HG03108 (cell line): ENCODE measurements around the gene PCDHGA3.
"Not testable (repeated sequence)": the region's sequence is repeated elsewhere in the genome, so short reads cannot be mapped to it uniquely, and the experiment has no call there.

Experiments used
- ATAC-seq: cut with Tn5 transposase; IDR thresholded peaks from one replicate; pipeline ENCODE4 v1.9.1; 2021; ENCODE audit warnings: moderate library complexity; ENCODE audit not compliant: unreplicated experiment

PCDHGA3 gene

DNA sequence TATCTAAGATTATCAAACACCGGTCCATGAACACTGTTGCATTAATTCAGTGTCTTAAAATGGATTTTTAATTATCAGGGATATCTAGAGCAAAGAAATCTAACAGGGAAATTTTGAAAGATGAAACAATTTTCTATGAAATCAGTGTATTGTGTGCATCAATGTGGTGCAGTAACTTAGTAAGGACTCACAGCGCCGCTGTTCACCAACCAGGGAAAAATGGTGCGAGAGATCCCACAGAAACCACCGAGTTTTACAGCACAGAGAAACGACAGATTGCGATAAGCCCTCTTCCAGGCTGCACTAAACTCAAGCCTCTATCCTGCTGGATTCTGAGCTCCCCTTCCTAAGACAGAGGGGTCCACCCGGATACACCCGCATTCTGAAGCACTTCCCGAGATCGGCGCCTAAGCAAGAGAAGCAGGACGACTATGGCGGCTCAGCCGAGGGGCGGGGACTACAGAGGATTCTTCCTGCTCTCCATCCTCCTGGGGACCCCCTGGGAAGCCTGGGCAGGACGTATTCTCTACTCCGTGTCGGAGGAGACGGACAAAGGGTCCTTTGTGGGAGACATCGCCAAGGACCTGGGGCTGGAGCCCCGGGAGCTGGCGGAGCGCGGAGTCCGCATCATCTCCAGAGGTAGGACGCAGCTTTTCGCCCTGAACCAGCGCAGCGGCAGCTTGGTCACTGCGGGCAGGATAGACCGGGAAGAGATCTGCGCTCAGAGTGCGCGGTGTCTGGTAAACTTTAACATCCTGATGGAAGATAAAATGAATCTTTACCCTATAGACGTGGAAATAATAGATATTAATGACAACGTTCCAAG lies 39.1 kb downstream of the PCDHGA3 start, which contains the start of gene PCDHGA7:
PCDHGA7 (plus strand) TSS at position 274 of the 826 bp plus-strand sequence; CDS start at position 432, 158 bp downstream.
- no peak for ATAC-seq

DNA sequence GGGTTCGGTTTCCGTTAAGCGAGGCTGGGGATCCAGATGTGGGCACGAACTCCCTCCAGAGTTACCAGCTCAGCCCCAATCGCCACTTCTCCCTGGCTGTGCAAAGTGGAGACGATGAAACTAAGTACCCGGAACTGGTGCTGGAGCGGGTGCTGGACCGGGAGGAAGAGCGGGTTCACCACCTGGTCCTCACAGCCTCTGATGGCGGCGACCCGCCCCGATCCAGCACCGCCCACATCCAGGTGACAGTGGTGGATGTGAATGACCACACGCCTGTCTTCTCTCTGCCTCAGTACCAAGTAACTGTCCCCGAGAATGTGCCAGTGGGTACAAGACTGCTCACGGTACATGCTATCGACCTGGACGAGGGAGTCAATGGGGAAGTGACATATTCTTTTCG lies 39.7 kb downstream of the PCDHGA3 start:
- ATAC-seq: no peak

DNA sequence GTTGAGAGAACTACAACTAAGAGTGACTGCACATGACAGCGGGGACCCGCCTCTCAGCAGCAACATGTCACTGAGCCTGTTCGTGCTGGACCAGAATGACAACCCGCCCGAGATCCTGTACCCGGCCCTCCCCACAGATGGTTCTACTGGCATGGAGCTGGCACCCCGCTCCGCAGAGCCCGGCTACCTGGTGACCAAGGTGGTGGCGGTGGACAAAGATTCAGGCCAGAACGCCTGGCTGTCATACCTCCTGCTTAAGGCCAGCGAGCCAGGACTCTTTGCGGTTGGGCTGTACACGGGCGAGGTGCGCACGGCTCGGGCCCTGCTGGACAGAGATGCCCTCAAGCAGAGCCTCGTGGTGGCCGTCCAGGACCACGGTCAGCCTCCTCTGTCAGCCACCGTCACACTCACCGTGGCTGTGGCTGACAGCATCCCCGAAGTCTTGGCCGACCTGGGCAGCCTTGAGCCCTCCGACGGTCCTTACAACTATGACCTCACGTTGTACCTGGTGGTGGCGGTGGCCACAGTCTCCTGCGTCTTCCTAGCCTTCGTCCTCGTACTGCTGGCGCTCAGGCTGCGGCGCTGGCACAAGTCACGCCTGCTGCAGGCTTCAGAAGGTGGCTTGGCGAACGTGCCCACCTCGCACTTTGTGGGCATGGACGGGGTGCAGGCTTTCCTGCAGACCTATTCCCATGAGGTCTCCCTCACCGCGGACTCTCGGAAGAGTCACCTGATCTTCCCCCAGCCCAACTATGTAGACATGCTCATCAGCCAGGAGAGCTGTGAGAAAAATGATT lies 41.0 kb downstream of the PCDHGA3 start:
- ATAC-seq: no peak

DNA sequence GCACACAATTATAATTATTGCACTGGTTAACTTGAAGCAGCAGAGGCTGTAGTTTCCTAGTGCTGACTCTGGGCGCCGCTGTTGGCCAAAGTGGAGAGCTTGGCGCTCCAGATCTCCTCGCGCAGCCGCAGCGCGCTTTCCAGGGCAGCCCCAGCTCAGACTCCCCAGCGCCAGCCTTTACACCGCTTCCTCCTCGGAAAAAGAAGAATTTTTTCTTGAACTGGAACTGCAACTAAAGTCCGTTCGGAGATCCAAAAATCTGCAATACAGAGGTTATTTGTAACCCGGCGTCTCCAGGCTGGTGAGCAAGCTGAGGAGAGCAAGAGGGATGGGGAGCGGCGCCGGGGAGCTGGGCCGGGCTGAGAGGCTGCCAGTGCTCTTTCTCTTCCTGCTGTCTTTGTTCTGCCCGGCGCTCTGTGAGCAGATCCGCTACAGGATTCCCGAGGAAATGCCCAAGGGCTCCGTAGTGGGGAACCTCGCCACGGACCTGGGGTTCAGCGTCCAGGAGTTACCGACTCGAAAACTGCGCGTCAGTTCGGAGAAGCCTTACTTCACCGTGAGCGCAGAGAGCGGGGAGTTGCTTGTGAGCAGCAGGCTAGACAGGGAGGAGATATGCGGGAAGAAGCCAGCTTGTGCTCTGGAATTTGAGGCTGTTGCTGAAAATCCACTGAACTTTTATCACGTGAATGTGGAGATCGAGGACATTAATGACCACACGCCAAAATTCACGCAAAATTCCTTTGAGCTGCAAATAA lies 44.1 kb downstream of the PCDHGA3 start, which contains the start of gene PCDHGB4:
PCDHGB4 (plus strand) TSS at position 142 of the 755 bp plus-strand sequence; CDS start at position 329, 187 bp downstream.
- not testable (repeated sequence) for ATAC-seq

DNA sequence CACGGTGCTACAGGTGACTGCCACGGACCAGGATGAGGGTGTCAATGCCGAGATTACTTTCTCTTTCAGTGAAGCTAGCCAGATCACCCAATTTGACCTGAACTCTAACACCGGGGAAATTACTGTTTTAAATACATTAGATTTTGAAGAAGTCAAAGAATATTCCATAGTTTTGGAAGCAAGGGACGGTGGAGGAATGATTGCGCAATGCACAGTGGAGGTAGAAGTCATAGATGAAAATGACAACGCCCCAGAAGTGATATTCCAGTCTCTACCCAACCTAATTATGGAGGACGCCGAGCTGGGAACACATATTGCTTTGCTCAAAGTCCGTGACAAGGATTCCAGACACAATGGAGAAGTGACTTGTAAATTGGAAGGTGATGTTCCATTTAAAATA lies 45.0 kb downstream of the PCDHGA3 start:
- no peak for ATAC-seq

DNA sequence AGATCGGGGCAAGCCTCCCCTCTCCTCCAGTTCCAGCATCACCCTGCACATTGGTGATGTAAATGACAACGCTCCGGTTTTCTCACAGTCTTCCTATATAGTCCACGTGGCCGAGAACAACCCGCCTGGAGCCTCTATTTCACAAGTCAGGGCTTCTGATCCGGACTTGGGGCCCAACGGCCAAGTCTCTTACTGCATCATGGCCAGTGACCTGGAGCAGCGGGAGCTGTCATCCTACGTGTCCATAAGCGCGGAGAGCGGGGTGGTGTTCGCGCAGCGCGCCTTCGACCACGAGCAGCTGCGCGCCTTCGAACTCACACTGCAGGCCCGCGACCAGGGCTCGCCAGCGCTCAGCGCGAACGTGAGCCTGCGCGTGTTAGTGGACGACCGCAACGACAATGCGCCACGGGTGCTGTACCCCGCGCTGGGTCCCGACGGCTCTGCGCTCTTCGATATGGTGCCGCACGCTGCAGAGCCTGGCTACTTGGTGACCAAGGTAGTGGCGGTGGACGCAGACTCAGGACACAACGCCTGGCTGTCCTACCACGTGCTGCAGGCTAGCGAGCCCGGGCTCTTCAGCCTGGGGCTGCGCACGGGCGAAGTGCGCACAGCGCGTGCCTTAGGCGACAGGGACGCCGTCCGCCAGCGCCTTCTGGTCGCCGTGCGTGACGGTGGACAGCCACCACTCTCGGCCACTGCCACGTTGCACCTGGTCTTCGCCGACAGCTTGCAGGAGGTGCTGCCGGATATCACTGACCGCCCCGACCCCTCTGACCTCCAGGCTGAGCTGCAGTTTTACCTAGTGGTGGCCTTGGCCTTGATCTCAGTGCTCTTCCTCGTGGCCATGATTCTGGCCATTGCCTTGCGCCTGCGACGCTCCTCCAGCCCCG lies 45.8 kb downstream of the PCDHGA3 start:
- no peak for ATAC-seq

DNA sequence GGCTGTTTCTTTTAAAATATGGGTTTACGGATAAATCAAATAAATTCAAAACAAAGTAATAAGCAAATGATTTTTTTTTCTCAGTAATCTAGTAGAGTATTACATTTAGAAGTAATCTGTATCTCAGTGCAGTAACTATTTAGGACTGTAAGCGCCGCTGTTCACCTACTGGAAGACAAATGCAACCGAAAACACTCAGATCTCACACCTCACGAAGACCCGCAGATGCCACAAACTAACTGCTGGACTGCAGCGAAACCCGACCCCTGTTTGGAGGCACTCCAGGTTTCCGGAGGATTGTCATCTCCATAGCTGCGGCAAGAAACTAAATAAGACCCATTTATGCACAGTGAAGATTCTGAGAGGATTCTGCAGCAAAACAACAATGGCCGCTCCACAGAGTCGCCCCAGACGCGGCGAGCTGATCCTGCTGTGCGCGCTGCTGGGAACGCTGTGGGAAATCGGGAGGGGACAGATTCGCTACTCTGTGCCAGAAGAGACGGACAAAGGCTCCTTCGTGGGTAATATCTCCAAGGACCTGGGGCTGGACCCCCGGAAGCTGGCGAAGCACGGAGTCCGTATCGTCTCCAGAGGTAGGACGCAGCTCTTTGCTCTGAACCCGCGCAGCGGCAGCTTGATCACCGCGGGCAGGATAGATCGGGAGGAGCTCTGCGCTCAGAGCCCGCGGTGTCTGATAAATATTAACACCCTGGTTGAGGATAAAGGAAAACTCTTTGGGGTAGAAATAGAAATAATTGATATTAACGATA lies 49.0 kb downstream of the PCDHGA3 start, which contains the start of gene PCDHGA8:
PCDHGA8 (plus strand) TSS at position 205 of the 770 bp plus-strand sequence; CDS start at position 386, 181 bp downstream.
- ATAC-seq: no peak

DNA sequence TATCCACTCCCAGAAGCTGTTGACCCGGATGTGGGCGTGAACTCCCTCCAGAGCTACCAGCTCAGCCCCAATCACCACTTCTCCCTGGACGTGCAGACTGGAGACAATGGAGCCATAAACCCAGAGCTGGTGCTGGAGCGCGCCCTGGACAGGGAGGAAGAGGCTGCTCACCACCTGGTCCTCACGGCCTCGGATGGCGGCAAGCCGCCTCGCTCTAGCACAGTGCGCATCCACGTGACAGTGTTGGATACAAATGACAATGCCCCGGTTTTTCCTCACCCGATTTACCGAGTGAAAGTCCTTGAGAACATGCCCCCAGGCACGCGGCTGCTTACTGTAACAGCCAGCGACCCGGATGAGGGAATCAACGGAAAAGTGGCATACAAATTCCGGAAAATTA lies 49.6 kb downstream of the PCDHGA3 start:
- ATAC-seq: no peak

DNA sequence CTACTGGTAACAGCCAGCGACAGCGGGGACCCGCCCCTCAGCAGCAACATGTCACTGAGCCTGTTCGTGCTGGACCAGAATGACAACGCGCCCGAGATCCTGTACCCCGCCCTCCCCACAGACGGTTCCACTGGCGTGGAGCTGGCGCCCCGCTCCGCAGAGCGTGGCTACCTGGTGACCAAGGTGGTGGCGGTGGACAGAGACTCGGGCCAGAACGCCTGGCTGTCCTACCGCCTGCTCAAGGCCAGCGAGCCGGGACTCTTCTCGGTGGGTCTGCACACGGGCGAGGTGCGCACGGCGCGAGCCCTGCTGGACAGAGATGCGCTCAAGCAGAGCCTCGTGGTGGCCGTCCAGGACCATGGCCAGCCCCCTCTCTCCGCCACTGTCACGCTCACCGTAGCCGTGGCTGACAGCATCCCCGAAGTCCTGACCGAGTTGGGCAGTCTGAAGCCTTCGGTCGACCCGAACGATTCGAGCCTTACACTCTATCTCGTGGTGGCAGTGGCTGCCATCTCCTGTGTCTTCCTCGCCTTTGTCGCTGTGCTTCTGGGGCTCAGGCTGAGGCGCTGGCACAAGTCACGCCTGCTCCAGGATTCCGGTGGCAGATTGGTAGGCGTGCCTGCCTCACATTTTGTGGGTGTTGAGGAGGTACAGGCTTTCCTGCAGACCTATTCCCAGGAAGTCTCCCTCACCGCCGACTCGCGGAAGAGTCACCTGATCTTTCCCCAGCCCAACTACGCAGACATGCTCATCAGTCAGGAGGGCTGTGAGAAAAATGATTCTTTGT lies 51.0 kb downstream of the PCDHGA3 start:
- ATAC-seq: not testable (repeated sequence)
